Left renal pelvis (tissue), 4 donors: ENCODE results near the gene RAB5IF. TPM values are rescaled to one million over a fixed set of nuclear protein-coding genes. Genes with fewer than 3 reads are reported as not detected.
"Not testable (repeated sequence)": the region's sequence is repeated elsewhere in the genome, so short reads cannot be mapped to it uniquely, and the experiment has no call there.

ENCODE experiments used
- DNase-seq, 4 donors: peaks; one replicate each; pipeline ENCODE4 v3.0.0-alpha.2; 2013; ENCODE audit warnings: low read depth in 4 of 4, low spot score in 3 of 4
- polyA plus RNA-seq, 4 donors: library from polyadenylated mRNA; unstranded; fragments of 120-200 nt; gene quantifications; one replicate each; pipeline ENCODE4 v1.2.1, GENCODE V29; 2013; ENCODE audit not compliant: insufficient read length in 4 of 4

Gene RAB5IF
- polyA plus RNA-seq, 4 donors, result 46.0 to 66.3 (median 56.6) TPM

- no peak for DNase-seq
These were observed 20.0 kb upstream of the RAB5IF start for GRCh38 chr20:36585410-36586125.

GRCh38 chr20:36587388-36588070 lies 18.1 kb upstream of the RAB5IF start:
- DNase-seq, result no peak

DNA sequence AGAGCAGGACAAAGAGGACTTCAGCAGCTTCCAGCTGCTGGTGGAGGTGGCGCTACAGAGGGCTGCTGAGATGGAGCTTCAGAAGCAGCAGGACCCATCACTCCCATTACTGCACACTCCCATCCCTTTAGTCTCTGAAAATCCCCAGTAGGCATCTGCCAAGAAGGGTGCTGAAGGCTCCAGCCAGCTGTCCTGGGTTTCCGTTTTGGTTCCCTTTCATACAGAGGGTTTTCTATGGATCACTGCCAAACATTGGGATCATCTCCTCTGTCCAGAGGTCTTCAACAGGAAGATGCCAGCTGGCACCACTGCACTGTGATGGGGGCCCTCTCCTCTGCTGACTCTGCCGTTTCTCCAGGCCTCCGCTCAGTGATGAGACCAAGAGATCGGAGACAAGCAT lies 14.3 kb upstream of the RAB5IF start:
- no peak for DNase-seq

GRCh38 chr20:36591854-36592641 lies 13.5 kb upstream of the RAB5IF start:
- no peak for DNase-seq

- no peak for DNase-seq
These were observed 12.1 kb upstream of the RAB5IF start for GRCh38 chr20:36593347-36593929.

DNA sequence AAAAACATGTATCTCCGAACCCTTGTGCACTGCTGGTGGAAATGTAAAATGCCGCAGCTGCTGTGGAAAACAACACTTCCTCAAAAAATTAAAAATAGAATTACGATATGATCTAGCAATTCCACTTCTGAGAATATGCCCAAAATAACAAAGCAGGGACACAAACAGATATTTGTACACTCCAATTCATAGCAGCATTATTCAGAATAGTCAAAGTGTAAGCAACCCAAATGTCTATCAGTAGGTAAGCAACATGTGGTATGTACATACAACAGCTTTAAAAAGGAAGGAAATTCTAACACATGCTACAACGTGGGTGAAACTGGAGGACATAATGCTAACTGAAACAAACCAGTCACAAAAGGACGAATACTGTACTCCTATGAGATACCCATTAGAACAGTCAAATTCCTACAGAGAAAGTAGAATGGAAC lies 5.7 kb upstream of the RAB5IF start:
- DNase-seq, result no peak

DNA sequence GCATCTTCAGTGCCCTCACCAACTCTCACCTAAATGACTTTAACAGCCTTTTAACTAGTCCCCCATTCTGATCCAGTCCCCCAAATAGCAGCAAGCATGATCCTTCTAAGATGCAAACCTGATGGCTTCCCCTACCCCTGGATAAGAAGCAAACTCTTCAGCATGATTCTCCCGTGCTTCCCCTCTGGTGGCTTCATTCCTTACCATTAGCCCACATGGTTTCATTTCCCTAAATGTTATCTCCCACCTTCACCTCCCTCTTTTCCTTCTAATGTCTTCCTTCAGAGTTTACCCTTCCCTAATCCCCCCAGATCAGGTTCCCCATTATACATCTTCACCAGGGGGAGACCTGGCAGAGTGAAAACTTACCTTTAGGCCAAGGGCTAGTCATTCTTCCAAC lies 4.0 kb upstream of the RAB5IF start:
- no peak for DNase-seq

DNA sequence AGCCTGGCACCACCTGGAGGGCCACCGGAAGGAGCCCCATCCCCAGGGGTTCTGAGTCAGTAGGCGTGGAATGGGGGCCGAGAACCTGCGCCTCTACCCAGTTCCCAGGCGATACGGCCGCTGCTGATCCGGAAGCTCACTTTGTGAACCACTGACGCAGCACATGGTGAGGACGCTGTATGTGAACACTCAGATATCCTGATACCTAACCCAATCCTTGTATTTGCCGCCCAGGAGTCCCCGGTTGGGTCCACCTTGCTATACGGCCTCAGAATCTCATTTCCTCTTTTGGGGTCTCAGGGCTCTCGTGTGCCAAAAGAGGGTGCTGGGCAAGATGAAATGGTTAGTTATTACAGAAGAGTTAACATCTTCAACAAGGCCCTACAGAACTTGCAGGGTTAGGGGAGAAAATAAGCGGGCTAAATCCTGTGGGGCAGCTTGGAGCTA lies 604 bp upstream of the RAB5IF start:
- DNase-seq, result no peak

DNA sequence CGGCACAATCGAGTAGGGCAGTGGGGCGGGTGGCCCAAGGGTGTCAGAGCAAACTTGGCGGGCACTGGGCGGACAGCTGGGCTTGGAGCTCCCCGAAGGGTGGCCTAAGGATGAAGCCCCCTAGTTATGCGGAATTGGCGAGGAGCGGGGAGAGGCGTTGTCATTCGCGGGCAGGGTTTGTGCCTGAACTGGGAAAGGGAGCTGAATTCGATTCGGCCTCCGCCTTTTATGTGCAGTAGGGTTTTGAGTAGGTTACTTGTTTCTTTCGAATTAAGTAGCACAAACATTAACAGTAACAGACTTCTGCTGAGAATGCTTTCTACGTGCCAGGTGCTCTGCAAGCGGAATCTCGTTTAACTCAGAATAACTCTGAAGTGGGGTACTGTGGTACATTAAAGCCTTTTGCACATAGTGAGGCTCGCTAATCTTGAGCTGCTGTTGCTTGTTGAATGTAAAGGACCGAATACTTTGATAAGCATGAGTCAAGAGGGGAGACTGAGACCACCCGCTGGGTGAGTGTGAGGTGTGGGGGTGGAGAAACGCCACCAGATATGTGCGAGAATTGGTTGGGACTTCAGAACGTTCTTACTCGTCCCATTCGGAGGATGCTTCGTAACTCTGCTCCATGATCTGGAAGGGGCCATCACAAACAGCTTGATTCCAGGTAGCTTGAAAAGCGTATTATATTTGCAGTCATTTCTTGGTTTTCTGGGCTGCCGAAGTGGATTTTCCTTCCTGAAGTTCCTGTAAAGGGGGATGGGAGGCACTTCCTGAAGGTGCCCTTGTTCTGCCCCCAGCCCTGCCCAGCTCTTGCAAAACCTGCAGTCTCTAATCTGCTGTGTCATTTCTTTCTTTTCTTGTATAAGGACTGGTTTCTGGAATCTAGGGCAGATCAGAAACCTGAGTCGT lies 833 bp downstream of the RAB5IF start:
- no peak for DNase-seq

DNA sequence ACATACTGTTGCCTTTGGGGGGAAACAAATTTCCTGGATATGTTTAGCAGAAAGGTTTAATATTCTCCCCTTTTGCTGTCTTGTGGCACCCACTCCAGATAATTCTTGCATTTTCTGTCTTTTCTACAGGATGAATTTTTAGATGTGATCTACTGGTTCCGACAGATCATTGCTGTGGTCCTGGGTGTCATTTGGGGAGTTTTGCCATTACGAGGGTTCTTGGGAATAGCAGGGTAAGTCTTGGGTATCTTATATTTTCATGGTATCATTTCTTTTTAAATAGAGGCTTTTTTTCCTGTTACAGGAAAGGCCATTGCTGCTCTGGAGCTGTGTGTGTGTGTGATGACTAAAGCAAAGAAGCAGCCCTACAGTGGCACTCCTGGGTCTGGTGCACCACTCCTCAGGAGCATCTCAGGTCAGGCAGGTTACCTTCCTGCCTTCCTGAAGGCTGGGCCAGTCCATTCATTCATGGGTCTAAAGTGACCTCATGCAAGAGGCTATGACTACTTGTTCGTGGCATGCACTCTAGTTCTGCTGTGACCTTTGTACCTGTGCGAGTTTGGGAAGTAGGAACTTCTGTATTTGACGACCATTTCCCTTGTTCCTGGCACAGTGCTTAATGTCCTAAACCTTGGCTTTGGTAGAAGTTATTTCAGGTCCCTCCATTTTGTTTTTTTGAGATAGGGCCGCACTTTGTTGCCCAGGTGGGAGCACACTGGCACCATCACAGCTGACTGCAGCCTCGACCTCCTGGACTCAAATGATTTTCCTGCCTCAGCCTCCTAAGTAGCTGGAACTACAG lies 2.2 kb downstream of the RAB5IF start:
- no peak for DNase-seq

DNA sequence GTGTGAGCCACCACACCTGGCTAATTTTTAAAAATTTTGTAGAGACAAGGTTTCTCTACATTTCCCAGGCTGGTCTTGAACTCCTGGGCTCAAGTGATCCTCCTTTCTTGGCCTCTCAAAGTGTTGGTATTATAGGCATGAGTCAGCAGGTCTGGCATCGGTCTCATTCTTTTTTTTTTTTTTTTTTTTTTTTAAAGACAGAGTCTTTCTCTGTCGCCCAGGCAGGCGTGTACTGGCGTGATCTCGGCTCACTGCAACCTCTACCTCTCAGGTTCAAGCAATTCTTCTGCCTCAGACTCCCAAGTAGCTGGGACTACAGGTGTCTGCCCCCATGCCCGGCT lies 2.8 kb downstream of the RAB5IF start:
- not testable (repeated sequence) for DNase-seq

DNA sequence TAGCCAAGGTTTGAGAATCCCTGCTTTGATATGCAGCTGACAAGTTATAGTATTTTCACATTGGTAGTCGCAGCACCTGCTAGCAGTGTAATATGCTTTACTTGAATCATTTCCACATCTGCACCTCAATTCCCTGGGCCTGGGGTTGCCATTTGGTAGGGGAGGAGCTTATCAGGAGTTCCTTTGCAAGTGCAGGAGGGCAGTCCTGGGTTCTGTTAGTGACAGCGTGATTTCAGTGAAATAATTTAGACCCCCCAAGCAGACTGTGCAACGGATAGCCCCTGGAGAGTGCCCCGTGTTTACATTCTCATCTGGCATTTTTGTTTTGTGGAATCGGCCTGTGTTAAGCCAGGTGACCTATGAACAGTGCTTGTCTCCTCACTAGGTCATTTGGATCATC lies 6.0 kb downstream of the RAB5IF start:
- DNase-seq, result no peak

GRCh38 chr20:36613974-36614373 lies 8.4 kb downstream of the RAB5IF start:
- DNase-seq, result no peak

DNA sequence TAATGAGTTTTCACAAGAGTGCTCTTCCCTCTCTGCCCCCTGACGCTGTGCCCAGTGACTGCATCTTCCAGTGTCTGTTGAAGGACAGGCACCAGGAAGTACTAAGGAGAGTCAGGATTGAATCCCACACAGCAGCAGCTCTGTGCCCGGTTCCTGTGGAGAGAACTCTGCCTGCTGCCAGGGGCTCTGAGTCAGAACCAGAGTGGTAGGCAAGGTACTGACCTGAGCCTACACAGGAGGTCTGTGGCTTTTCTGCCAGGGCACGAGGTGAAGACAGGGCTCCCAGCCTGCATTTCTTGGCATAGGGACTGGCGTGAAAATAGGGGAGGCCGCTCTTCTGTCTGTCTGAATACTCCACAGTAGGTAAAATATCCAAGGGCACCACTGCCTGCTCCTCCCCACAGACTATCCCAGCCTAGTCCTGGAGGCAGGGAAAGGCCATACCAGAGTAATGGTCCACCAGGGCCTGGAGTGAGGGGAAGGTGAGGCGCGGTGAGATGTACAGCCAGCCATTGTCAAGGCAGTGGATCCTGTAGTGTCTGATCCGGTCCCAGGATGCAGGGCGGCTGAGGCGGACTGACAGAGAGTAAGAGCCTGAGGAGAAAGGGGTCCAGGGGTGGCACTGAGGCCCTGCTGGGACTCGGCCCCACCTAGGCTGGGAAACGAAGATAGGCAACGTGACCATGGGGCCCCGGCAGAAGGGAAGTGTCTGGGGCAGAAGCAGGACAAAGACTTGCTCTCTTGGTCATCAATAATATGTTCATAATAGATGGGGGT lies 9.4 kb downstream of the RAB5IF start:
- DNase-seq, result no peak

- DNase-seq, result no peak
These were observed 15.3 kb downstream of the RAB5IF start for GRCh38 chr20:36620917-36621316.

GRCh38 chr20:36623444-36623843 lies 17.9 kb downstream of the RAB5IF start:
- DNase-seq, result no peak

DNA sequence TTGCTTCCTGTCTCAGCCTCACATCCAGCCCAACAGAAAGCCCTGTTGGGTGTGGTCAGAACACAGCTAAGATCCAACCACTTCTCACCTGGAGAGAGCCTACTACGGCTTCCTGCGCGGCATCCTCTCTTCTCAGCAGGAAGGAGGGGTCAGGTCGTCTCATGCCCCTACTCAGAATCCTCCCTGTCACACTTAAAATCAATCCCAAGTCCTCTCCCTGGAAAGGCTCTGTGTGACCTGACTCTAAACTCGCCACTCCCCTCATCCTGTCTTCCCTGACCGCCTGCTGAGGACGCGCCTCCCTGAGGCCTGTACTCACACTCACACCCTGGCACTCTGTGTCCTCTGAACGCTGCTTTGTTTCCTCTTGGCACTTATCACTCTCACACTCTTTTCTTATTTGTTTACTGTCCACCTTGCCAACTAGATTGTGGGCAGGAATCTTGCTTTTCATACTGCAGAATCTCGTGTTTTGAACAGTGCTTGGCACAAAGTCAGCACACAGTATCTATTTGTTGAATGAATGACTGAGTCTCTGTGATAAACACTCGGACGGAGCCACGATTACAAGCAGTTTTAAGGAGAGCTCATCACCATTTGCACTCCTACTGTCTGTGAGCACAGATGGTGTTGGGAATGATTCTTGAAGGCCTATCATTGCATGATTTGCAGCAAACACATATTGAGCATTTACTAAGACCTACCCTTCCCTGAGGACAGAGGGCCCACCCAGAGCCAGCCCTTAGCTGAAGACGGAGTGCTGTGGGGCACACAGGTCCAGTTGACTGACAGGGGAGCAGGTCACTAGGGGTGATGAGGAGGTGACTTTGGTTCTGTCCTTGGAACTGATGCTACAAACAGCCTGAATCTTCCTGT lies 18.7 kb downstream of the RAB5IF start:
- DNase-seq, result no peak

DNA sequence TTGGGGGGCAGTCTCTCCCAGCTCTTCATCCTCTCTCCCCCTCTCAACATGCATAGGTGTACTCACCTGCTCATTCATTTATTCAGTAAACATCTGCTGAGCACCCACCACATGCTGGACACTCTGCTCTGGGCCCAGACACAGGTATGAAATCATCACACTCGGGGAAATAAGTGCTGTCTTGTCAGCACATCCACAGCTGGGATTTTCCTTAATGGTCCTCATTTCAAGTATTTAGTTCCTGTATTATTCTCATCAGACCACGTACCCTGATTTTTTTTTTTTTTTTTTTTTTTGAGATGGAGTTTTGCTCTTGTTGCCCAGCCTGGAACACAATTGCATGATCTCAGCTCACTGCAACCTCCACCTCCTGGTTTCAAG lies 19.4 kb downstream of the RAB5IF start:
- no peak for DNase-seq
